GM12878 (cell line): ENCODE results near the gene ETV6. TPM values are rescaled to one million over a fixed set of nuclear protein-coding genes. Genes with fewer than 3 reads are reported as not detected.

Experiments used
- ATF3 ChIP-seq: IDR thresholded peaks from 2 replicates; pipeline ENCODE4 v1.6.1; 2011; ENCODE audit warnings: low read depth, mild to moderate bottlenecking, low read length, moderate library complexity, borderline replicate concordance; ENCODE audit errors: extremely low read depth
- BACH1 ChIP-seq: fragments of 450-650 bp; IDR thresholded peaks from 2 replicates; pipeline ENCODE4 v1.6.1; 2017; ENCODE audit warnings: mild to moderate bottlenecking, borderline replicate concordance
- ESRRA ChIP-seq: IDR thresholded peaks from 2 replicates; pipeline ENCODE4 v1.6.1; 2012; ENCODE audit warnings: mild to moderate bottlenecking, low read length, improper control_type of control experiment
- EZH2 ChIP-seq: IDR thresholded peaks from 2 replicates; pipeline ENCODE4 v1.6.1; 2012; ENCODE audit warnings: low read depth, mild to moderate bottlenecking, control low read depth, inconsistent platforms, low read length, borderline replicate concordance; ENCODE audit not compliant: control insufficient read depth
- GATAD2B ChIP-seq: fragments of 450-650 bp; conservative IDR thresholded peaks from 2 replicates; pipeline ENCODE4 v1.6.1; 2017; ENCODE audit warnings: low read depth, mild to moderate bottlenecking, moderate library complexity
- MXI1 ChIP-seq: fragments of 150-350 bp; IDR thresholded peaks from 2 replicates; pipeline ENCODE4 v1.6.1; 2011; ENCODE audit warnings: low read depth, mild to moderate bottlenecking, inconsistent platforms, low read length, improper control_type of control experiment
- NR2C1 ChIP-seq: fragments of 450-650 bp; IDR thresholded peaks from 2 replicates; pipeline ENCODE4 v1.6.1; 2017; ENCODE audit warnings: antibody characterized with exemption, mild to moderate bottlenecking, moderate library complexity
- NR2C2 ChIP-seq: IDR thresholded peaks from 2 replicates; pipeline ENCODE4 v1.6.1; 2011; ENCODE audit warnings: borderline replicate concordance, low read depth; ENCODE audit not compliant: control insufficient read depth, insufficient read length
- NR2F1 ChIP-seq: fragments of 450-650 bp; conservative IDR thresholded peaks from 2 replicates; pipeline ENCODE4 v1.6.1; 2017; ENCODE audit warnings: mild to moderate bottlenecking
- SIX5 ChIP-seq: IDR thresholded peaks from 2 replicates; pipeline ENCODE4 v1.6.1; 2011; ENCODE audit warnings: mild to moderate bottlenecking, low read depth, low read length, moderate library complexity; ENCODE audit not compliant: severe bottlenecking
- SREBF1 ChIP-seq: IDR thresholded peaks from 2 replicates; pipeline ENCODE4 v1.6.1; 2012; ENCODE audit warnings: mild to moderate bottlenecking, low read length
- SRF ChIP-seq, 2 experiments: IDR thresholded peaks; 2 replicates each; pipeline ENCODE4 v1.6.1; 2011; ENCODE audit warnings: low read depth in 2 of 2, low read length in 2 of 2, mild to moderate bottlenecking in 1 of 2, moderate library complexity in 1 of 2
- SUZ12 ChIP-seq: fragments of 200-600 bp; sonication (generic); IDR thresholded peaks from one replicate; pipeline ENCODE4 v1.6.1; 2018; ENCODE audit warnings: antibody characterized with exemption, mild to moderate bottlenecking; ENCODE audit not compliant: unreplicated experiment
- TBL1XR1 ChIP-seq: IDR thresholded peaks from 2 replicates; pipeline ENCODE4 v1.6.1; 2012; ENCODE audit warnings: low read depth, low read length, improper control_type of control experiment
- TCF3 ChIP-seq: IDR thresholded peaks from 2 replicates; pipeline ENCODE4 v1.6.1; 2012; ENCODE audit warnings: low read depth, mild to moderate bottlenecking, low read length, borderline replicate concordance; ENCODE audit not compliant: insufficient read depth
- ZSCAN29 ChIP-seq: fragments of 450-650 bp; IDR thresholded peaks from 2 replicates; pipeline ENCODE4 v1.6.1; 2017; ENCODE audit warnings: mild to moderate bottlenecking, moderate library complexity
- ZZZ3 ChIP-seq: IDR thresholded peaks from 2 replicates; pipeline ENCODE4 v1.6.1; 2011; ENCODE audit warnings: low read depth; ENCODE audit not compliant: control insufficient read depth, insufficient read length
- polyA plus RNA-seq, 11 experiments: library from polyadenylated mRNA; depleted of rRNA in 4 of 11; unstranded in 6 of 11; stranded (reverse) in 5 of 11; fragments of >200 nt; fragmentation: Nextera tagmentation in 4 of 11; fragmentation: Illumina TruSeq in 1 of 11; extraction: Ambion mirVana in 4 of 11; extraction: Trizol in 1 of 11; gene quantifications; 1 replicate in 1 of 11; 2 replicates in 10 of 11; pipeline versions ENCODE4 v1.2.1 to v1.2.3, GENCODE V29; 2011 to 2016; ENCODE audit warnings: inconsistent platforms in 2 of 11, missing spikeins in 2 of 11, low read depth in 1 of 11
- total RNA-seq, 4 experiments: library from RNA; depleted of rRNA in 3 of 4; stranded (reverse); fragments of >200 nt in 3 of 4; fragmentation: Illumina TruSeq in 1 of 4; extraction: Trizol in 1 of 4; gene quantifications; 2 replicates each; pipeline versions ENCODE4 v1.2.1 to v1.2.3, GENCODE V29; 2013 to 2021
- TF ChIP-seq, protein P1 (sequence below): IDR thresholded peaks from 2 replicates; pipeline ENCODE4 v1.6.1; 2011; ENCODE audit warnings: mild to moderate bottlenecking, low read depth, low read length, moderate library complexity; ENCODE audit not compliant: insufficient replicate concordance
- TF ChIP-seq, protein P2 (sequence below): fragments of 450-650 bp; formaldehyde crosslinking; IDR thresholded peaks from 2 replicates; pipeline ENCODE4 v1.4.0; 2022; ENCODE audit warnings: mild to moderate bottlenecking, moderate library complexity
- TF ChIP-seq, protein P3 (sequence below): IDR thresholded peaks from 2 replicates; pipeline ENCODE4 v1.6.1; 2012; ENCODE audit warnings: low read length, inconsistent platforms
- TF ChIP-seq, protein P4 (sequence below): fragments of 450-650 bp; formaldehyde crosslinking; IDR thresholded peaks from 2 replicates; pipeline ENCODE4 v1.4.0; 2020; ENCODE audit warnings: mild to moderate bottlenecking, moderate library complexity

ETV6 gene
- total and polyA plus RNA-seq, 10 of the 15 experiments (the other 5 are each of a cell fraction or from before 2014, with no cell fraction given) = 6.6 to 74.8 (median 24.6) TPM

DNA sequence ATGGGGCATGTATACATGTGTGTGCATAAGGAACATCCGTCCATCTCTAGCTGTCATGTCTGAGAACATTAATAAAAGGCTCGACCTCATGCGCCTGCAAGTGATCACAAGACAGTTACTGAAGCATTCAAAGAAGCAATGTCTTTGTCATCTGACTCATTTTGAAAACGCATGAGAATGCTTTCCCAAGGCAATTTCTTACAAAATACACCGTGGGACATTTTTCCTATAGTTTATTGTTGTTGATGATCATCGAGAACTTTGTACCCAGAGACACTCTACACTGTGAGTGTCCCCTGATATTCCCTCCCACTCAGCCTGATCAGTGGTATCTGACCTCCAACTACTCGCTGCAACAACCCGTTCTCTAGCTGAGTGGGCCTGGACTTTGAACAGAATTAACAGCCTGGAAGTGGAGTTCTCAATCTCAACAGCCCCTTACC, 68.1 kb downstream of the ETV6 start (continued):
- TF ChIP-seq, protein P1, sequence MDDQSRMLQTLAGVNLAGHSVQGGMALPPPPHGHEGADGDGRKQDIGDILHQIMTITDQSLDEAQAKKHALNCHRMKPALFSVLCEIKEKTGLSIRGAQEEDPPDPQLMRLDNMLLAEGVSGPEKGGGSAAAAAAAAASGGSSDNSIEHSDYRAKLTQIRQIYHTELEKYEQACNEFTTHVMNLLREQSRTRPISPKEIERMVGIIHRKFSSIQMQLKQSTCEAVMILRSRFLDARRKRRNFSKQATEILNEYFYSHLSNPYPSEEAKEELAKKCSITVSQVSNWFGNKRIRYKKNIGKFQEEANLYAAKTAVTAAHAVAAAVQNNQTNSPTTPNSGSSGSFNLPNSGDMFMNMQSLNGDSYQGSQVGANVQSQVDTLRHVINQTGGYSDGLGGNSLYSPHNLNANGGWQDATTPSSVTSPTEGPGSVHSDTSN = no peak
- no peak for TF ChIP-seq ZSCAN29
- peak; percentile 54; the same call in 1 of the 2 replicates for TF ChIP-seq MXI1
- TF ChIP-seq NR2C1 = no peak
- TF ChIP-seq ZZZ3 = no peak
- no peak for TF ChIP-seq TBL1XR1
- TF ChIP-seq, protein P2, sequence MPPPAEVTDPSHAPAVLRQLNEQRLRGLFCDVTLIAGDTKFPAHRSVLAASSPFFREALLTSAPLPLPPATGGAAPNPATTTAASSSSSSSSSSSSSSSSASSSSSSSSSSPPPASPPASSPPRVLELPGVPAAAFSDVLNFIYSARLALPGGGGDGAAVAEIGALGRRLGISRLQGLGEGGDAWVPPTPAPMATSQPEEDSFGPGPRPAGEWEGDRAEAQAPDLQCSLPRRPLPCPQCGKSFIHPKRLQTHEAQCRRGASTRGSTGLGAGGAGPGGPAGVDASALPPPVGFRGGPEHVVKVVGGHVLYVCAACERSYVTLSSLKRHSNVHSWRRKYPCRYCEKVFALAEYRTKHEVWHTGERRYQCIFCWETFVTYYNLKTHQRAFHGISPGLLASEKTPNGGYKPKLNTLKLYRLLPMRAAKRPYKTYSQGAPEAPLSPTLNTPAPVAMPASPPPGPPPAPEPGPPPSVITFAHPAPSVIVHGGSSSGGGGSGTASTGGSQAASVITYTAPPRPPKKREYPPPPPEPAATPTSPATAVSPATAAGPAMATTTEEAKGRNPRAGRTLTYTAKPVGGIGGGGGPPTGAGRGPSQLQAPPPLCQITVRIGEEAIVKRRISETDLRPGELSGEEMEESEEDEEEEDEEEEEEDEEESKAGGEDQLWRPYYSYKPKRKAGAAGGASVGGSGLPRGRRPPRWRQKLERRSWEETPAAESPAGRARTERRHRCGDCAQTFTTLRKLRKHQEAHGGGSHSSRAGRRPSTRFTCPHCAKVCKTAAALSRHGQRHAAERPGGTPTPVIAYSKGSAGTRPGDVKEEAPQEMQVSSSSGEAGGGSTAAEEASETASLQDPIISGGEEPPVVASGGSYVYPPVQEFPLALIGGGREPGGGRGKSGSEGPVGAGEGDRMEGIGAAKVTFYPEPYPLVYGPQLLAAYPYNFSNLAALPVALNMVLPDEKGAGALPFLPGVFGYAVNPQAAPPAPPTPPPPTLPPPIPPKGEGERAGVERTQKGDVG (CRISPR knock-in tag) = 0 out of 2 replicates have a peak, but pooled peaks have one; percentile 19
- TF ChIP-seq, protein P3, sequence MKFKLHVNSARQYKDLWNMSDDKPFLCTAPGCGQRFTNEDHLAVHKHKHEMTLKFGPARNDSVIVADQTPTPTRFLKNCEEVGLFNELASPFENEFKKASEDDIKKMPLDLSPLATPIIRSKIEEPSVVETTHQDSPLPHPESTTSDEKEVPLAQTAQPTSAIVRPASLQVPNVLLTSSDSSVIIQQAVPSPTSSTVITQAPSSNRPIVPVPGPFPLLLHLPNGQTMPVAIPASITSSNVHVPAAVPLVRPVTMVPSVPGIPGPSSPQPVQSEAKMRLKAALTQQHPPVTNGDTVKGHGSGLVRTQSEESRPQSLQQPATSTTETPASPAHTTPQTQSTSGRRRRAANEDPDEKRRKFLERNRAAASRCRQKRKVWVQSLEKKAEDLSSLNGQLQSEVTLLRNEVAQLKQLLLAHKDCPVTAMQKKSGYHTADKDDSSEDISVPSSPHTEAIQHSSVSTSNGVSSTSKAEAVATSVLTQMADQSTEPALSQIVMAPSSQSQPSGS = peak; percentile 84
- TF ChIP-seq, protein P4, sequence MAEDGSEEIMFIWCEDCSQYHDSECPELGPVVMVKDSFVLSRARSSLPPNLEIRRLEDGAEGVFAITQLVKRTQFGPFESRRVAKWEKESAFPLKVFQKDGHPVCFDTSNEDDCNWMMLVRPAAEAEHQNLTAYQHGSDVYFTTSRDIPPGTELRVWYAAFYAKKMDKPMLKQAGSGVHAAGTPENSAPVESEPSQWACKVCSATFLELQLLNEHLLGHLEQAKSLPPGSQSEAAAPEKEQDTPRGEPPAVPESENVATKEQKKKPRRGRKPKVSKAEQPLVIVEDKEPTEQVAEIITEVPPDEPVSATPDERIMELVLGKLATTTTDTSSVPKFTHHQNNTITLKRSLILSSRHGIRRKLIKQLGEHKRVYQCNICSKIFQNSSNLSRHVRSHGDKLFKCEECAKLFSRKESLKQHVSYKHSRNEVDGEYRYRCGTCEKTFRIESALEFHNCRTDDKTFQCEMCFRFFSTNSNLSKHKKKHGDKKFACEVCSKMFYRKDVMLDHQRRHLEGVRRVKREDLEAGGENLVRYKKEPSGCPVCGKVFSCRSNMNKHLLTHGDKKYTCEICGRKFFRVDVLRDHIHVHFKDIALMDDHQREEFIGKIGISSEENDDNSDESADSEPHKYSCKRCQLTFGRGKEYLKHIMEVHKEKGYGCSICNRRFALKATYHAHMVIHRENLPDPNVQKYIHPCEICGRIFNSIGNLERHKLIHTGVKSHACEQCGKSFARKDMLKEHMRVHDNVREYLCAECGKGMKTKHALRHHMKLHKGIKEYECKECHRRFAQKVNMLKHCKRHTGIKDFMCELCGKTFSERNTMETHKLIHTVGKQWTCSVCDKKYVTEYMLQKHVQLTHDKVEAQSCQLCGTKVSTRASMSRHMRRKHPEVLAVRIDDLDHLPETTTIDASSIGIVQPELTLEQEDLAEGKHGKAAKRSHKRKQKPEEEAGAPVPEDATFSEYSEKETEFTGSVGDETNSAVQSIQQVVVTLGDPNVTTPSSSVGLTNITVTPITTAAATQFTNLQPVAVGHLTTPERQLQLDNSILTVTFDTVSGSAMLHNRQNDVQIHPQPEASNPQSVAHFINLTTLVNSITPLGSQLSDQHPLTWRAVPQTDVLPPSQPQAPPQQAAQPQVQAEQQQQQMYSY (CRISPR knock-in tag) = no peak
- TF ChIP-seq SRF (IDR thresholded peaks at IDR 0.05; ENCODE audit: low read depth in 2 of 2, low read length in 2 of 2) = no peak
- TF ChIP-seq ESRRA = no peak
- peak; percentile 89 for TF ChIP-seq GATAD2B
- no peak for TF ChIP-seq EZH2
- no peak for TF ChIP-seq ATF3
- TF ChIP-seq SREBF1 = no peak
- no peak for TF ChIP-seq SIX5
- TF ChIP-seq TCF3 = no peak
- TF ChIP-seq SUZ12 = no peak
- TF ChIP-seq NR2F1 = peak; percentile 60
- no peak for TF ChIP-seq NR2C2
- no peak for TF ChIP-seq BACH1
